ENCODE measurements around the gene KRTAP5-6.

KRTAP5-6 gene

GRCh38 chr11:1696608-1697570 lies at the start of gene KRTAP5-6:
Gene KRTAP5-6 (plus strand): TSS chr11:1697195. CDS start chr11:1697246, 51 bp downstream.
- TF ChIP-seq GATA1 (IDR thresholded peaks at IDR 0.05; ENCODE audit: low read depth, low read length) (no peak), POLR2A (IDR thresholded peaks at IDR 0.05; ENCODE audit: low read length) (no peak)
- no peak for DNase-seq

GRCh38 chr11:1647901-1648652 lies 48.9 kb upstream of the KRTAP5-6 start:
- no peak for DNase-seq

DNA sequence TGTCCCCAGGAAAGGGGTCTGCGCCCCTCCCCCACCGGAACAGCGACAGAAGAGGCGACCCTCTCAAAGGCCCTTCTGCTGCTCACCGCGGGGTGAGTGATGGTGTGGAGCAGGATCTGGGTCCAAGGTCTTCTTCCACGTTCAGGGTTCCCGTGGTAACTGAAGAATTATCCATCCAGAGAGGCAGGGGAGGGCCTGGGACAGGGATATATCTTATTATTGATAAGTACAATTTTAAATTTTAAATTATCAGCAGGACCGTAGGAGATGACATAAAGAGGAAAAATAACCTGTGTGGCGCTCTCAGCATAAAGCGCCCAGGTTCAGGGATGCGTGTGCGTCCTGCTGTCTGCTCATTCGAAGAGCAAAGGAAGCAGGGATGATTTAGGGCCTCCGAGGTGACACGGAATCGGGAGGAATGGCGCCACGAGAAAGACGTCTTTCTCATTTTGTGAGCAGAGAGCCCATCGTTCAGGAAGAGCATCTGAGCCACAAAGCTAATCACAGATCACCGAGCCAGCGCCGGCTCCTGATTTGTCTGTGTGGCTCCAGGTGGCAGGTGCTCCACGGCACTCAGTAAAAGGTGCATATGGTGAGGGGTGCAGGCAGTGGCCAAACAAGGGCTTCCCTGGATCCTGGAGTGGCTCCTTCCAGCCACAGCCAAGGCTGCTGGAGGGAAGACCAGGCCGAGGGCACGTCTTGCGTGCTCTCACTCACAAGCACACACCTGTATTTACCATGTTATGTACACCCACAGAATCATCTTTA lies 48.2 kb upstream of the KRTAP5-6 start:
- no peak for DNase-seq
- TF ChIP-seq POLR2A (IDR thresholded peaks at IDR 0.05; ENCODE audit: low read length) (no peak), GATA1 (IDR thresholded peaks at IDR 0.05; ENCODE audit: low read depth, low read length) (no peak)

More at GRCh38 chr11:1647901-1648652, 48.9 kb upstream of the KRTAP5-6 start:
- no peak for TF ChIP-seq POLR2A (IDR thresholded peaks at IDR 0.05; ENCODE audit: low read length)

- no peak for TF ChIP-seq POLR2A (IDR thresholded peaks at IDR 0.05; ENCODE audit: low read length)
- TF ChIP-seq GATA1 (IDR thresholded peaks at IDR 0.05; ENCODE audit: low read depth, low read length) = no peak
- DNase-seq = no peak
Observed at GRCh38 chr11:1650034-1650917, 46.7 kb upstream of the KRTAP5-6 start.

DNA sequence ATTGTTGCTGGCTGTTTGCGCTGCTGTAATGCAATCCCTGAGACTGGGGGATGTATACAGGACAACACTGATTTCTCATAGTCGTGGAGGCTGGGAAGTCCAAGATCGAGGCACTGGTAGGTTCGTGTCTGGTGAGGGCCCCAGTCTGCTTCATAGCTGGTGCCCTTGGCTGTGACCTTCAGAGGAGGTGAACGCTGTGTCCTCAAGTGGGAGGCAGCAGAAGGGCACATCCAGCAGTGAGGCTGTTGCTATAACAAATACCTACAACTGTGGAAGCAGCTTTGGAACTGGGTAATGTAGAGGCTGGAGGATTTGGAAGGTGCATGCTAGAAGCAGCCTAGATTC lies 46.1 kb upstream of the KRTAP5-6 start:
- DNase-seq = no peak
- TF ChIP-seq GATA1 (IDR thresholded peaks at IDR 0.05; ENCODE audit: low read depth, low read length) (no peak), POLR2A (IDR thresholded peaks at IDR 0.05; ENCODE audit: low read length) (no peak)

DNA sequence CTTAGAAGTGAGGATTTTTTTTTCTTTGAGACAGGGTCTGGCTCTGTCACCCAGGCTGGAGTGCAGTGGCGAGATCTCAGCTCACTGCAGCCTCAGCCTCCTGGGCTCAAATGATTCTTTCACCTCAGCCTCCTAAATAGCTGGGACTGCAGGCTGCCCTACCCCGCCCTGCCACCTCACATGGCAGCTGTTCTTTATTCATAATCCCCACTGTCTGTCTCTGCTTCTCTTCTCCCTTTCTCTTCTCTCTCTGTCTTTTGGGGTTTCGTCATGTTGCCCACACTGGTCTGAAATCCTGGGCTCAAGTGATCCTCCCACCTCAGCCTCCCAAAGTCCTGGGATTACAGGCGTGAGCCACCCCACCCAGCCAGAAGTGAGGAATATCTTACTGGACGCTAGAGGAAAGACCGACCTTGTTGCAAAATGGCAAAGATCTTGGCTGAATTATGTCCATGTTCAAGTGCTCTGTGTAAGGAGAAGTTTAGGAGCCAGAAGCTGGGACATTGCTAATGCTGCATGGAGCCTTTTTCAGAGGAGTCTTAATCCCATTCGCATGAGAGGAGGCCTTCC lies 45.5 kb upstream of the KRTAP5-6 start:
- DNase-seq = no peak
- TF ChIP-seq GATA1 (IDR thresholded peaks at IDR 0.05; ENCODE audit: low read depth, low read length) (no peak), POLR2A (IDR thresholded peaks at IDR 0.05; ENCODE audit: low read length) (no peak)

DNA sequence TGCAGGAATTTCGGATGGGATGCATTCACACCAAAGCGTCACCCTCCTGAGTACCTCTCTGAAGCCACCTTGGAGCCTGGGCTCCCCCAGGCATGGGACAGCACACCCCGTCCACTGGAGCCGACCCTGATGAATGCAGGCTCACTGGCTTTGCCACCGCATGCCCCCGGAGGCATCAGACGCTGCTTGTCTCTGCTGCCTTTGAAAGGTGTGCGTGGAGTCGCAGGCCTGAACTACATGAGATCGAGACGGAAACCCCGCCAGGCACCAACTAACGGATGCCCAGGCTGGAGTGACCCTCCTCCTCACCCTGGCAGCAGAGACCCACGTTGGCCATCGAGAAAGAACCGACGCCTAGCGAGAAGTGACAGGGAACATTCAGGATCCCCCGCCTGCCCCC lies 45.0 kb upstream of the KRTAP5-6 start:
- TF ChIP-seq POLR2A (IDR thresholded peaks at IDR 0.05; ENCODE audit: low read length) (no peak), GATA1 (IDR thresholded peaks at IDR 0.05; ENCODE audit: low read depth, low read length) (no peak)
- no peak for DNase-seq

DNA sequence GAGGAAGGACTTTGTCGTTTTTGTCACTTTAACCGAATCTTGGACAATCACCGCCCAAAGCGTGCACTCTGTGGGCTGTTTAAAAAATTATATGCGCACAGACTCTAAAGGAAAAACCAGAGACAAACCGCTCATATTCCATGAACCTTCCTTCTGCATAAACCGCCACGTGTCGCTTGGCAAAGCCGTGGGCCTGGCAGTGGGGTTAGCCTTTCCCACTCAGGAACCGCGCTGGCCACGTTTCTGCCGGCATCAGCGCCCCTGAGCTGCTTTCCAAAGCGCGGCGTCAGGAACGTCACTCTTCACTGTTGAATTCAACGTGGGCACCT lies 44.6 kb upstream of the KRTAP5-6 start:
- DNase-seq = no peak
- TF ChIP-seq POLR2A (IDR thresholded peaks at IDR 0.05; ENCODE audit: low read length) (no peak), GATA1 (IDR thresholded peaks at IDR 0.05; ENCODE audit: low read depth, low read length) (no peak)

DNA sequence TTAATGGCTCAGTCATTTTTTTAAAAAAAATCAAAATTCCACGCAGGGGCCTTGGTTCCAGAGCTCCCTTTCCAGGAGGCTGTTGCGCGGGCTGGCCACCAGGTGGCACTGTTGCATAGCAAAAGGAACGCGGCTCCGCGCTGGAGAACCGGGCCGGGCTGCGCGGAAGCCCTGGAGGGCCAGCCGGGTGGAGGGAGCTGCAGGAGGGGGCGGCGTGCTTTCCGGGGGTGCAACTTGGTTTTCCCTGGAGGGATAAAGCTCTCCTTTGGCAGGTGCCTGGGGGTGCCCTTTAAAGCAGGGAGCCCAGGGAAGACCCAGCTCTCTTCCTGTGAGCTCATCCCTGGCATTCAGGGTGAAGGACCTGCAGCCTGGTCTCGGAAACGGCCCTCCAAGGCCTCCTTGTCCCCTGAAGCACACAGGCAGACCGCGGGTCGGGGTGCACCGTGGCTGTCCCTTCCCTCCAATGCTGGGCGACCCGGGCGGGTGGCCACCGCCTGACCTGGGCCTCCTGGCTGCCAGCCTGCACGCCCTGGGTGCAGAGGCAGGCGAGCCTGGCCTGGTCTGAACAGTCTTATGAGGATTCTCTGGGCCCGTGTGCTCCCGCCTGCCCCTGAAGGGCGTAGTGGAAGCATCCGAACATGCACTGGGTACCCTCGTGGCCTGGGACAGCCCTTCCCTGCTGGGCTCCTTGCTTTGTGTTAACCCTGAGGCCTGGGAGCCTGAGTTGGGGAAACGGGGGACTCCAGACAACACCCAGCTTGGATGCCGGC lies 44.0 kb upstream of the KRTAP5-6 start:
- no peak for TF ChIP-seq POLR2A (IDR thresholded peaks at IDR 0.05; ENCODE audit: low read length)
- no peak for TF ChIP-seq GATA1 (IDR thresholded peaks at IDR 0.05; ENCODE audit: low read depth, low read length)
- peak; percentile 47 to 78 for DNase-seq

- TF ChIP-seq GATA1 (IDR thresholded peaks at IDR 0.05; ENCODE audit: low read depth, low read length) (no peak), POLR2A (IDR thresholded peaks at IDR 0.05; ENCODE audit: low read length) (no peak)
- no peak for DNase-seq
Observed at GRCh38 chr11:1653541-1654387, 43.2 kb upstream of the KRTAP5-6 start.

DNA sequence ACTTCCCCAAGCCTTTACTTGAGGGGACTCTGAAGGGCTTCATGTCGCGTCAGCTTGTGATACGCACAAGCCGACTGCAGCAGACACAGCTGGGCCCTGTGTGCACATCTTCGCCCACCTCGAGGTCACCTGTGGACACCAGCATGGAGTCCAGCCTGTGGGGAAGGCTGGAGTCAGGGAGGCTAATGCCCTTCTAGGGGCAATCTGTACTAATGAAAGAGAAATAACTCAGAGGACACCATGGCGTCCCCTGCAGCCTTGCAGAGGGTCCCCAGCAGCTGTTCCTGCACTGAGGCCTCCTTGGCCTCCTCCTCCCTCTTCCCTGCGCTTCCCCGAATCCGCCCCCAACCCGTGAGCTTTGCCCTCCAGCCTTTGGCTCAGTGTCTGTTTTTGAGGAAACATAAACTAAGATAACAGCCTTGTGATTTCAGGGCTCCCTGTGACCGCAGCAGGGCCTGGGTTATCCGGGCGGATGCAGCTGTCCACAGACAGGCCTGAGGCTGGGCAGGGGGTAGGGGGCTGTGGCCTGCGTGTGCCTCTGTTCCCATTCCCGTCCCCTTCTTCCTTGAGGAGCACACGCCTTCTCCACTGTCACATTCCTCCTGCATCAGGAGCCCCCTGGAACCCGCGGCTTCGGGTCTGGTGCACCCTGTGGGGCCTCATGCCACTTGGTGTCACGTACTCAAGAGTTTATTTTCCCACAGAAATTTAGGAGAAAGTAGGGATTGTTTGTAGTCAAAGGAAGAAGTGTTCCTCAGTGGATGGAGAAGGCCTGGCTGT lies 42.4 kb upstream of the KRTAP5-6 start:
- TF ChIP-seq POLR2A (IDR thresholded peaks at IDR 0.05; ENCODE audit: low read length) = no peak
- no peak for TF ChIP-seq GATA1 (IDR thresholded peaks at IDR 0.05; ENCODE audit: low read depth, low read length)
- no peak for DNase-seq

All from erythroblast (primary cell).